HG02571 (cell line): ENCODE data around the gene CLIP3.
A peak's percentile ranks its signal among the peaks of the same experiment; 100 is the strongest.
"Not testable (repeated sequence)": the region's sequence is repeated elsewhere in the genome, so short reads cannot be mapped to it uniquely, and the experiment has no call there.

Experiments used
- ATAC-seq: cut with Tn5 transposase; IDR thresholded peaks from one replicate; pipeline ENCODE4 v1.9.1; 2021; ENCODE audit warnings: mild to moderate bottlenecking, moderate library complexity; ENCODE audit not compliant: unreplicated experiment

Gene CLIP3, protein sequence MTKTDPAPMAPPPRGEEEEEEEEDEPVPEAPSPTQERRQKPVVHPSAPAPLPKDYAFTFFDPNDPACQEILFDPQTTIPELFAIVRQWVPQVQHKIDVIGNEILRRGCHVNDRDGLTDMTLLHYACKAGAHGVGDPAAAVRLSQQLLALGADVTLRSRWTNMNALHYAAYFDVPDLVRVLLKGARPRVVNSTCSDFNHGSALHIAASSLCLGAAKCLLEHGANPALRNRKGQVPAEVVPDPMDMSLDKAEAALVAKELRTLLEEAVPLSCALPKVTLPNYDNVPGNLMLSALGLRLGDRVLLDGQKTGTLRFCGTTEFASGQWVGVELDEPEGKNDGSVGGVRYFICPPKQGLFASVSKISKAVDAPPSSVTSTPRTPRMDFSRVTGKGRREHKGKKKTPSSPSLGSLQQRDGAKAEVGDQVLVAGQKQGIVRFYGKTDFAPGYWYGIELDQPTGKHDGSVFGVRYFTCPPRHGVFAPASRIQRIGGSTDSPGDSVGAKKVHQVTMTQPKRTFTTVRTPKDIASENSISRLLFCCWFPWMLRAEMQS

GRCh38 chr19:36032251-36033104, at the start of gene CLIP3:
TSS of gene CLIP3 (minus strand) at chr19:36032873. CDS start at chr19:36032357, 516 bp downstream.
- no peak for ATAC-seq

- ATAC-seq, result no peak
These were observed 49.2 kb upstream of the CLIP3 start for GRCh38 chr19:36081894-36082293.

DNA sequence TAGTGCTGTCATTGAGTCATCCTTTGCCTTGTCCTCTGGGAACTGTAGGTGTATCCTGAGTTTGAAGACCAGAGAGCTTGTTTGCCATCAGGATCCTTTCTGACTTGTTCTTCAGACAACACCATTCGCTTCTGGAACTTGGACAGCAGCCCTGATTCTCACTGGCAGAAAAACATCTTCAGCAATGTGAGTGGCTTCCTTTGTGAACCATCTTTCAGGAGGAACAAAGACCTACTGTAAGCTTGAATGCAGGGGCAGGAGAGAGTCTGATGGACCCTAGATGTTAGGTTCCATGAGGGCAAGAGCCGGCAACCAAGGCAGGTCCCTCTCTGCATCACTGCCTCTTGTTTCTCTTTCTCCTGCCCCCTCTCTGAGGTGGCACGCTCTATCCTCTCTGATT, 48.7 kb upstream of the CLIP3 start:
- ATAC-seq, result no peak

- no peak for ATAC-seq
These were observed 46.8 kb upstream of the CLIP3 start for GRCh38 chr19:36079389-36079945.

DNA sequence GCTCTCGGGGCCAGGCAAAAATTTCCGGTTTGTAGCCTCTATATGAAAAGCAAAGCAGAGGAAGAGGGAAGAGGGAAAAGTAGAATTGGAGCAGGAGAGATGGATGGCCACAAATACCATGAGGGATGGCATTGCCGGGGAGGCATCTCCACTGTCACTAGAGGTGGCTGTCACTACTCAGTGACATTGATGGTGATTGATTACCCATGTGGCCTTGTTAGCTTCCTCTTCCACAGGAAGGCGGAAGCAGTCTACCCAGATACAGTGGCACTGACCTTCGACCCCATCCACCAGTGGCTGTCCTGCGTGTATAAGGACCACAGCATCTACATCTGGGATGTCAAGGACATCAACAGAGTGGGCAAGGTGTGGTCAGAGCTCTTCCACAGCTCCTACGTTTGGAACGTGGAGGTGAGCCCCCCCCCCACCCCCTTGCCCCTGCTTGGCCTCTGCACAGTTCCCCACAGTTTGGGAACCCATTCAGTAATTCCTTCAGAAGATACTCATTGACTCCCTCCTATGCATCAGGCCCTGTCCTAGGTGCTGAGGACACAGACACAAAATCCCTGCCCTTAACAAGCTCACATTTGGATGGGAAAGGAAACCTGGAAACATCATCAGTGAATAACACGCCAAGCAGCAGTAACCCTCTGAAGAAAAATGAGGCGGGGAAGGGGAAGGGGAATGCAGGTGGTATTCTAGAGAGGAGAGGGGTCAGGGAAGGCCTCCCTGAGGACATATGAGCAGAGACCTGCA, 40.6 kb upstream of the CLIP3 start:
- no peak for ATAC-seq

GRCh38 chr19:36072081-36072480, 39.4 kb upstream of the CLIP3 start:
- no peak for ATAC-seq

- ATAC-seq, result not testable (repeated sequence)
These were observed 36.3 kb upstream of the CLIP3 start for GRCh38 chr19:36068810-36069499.

GRCh38 chr19:36067681-36068080, 35.0 kb upstream of the CLIP3 start:
- no peak for ATAC-seq

DNA sequence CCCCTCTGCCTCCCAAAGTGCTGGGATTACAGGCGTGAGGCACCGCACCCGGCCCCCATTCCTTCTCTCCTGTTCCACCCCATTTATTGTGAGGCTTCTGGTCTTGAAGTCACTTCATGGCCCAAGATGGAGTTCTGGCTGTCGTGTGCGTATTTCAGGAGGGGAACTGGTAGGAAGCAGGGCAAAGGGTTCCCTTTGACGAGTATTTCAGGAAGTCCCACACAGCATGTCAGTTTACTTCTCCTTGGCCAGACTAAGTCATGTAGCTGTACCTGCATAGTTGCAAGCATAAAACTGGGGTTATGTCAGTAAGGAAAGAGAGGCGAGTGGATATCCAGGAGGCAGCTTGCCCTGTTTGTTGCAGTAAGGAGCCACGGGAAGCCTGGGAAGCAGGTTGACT, 32.2 kb upstream of the CLIP3 start:
- ATAC-seq, result no peak

GRCh38 chr19:36061367-36061766, 28.7 kb upstream of the CLIP3 start:
- ATAC-seq, result no peak

DNA sequence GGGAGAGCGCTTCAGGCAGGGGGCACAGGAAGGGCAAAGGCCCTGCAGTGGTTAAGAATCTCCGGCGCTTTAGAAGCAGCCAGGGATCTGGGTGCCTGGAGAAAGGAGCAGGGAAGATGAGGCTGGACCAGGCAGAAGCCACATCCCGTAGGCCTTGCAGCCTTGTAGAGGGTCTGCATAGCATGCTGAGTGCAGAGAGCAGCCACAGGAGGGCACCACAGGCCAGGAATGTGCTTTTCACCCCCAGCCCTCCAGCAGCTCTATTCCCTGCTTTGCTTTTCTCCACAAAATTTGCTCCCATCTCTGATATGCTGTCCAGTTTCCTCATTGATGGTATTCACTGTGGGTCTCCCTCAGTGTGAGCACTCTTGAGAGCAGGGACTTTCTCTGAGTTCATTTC, 27.8 kb upstream of the CLIP3 start:
- no peak for ATAC-seq

DNA sequence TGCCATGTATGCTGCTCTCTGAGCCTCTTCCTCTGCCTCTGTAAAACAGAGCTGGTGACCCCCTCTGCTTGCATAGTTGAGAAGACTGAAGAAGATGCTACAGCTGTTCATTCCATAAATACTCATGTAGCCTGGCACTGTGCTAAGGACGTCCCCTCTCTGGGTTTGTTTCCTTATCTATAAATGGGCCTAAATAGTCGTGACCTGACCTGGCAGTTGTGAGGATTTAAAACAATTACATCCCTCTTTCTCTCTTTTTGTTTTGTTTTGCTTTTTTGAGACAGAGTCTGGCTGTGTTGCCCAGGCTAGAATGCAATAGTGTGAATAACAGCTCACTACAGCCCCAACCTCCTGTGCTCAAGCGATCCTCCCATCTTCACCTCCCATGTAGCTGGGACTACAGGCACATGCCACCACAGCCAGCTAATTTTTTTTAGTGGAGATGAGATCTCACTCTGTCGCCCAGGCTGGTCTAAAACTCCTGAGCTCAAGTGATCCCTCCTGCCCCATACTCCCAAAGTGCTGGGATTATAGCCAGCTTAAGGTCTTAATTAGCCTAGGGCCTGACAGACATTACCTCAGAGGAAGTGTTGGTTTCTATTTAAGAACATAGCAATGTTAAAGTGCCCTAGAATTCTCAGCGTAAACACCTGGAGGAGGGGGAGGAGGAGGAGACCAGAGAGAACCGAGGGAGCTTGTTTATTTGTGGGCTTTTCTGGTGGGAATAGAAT, 26.7 kb upstream of the CLIP3 start:
- ATAC-seq, result no peak

DNA sequence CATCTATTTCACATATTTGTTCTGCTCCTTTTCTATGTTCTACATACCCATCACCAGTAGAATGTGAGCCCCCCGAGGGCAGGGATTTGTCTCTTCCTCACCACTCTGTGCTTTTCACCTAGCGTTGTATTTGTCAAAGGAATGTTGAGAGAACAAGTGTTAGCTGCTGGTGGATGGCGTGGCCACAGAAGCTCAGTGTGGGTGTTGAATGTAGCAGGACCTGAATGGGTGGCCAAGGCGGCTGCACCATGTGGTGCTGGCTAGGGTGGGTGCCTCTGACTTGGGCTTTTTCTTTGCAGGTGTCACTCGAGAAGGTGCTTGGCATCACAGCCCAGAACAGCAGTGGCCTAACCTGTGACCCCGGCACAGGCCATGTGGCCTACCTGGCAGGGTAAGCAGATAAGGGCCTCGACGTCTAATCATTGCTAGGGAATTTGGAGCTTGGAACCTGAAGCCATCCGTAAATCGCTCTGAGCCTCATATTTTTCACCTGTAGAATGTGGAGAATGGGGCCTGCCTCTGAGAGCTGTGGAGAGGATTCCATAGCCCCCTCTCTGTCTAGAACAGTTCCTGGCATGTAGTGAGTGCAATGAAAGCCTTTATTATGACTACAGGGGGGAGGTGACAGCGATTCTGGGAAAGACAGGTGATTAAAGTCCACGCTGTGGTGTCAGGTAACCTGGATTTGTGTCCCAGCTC, 26.0 kb upstream of the CLIP3 start:
- ATAC-seq, result no peak

GRCh38 chr19:36054733-36055686, 22.3 kb upstream of the CLIP3 start, which contains the start of gene WDR62:
TSS of gene WDR62 (plus strand) at chr19:36054897. CDS start at chr19:36054972, 75 bp downstream.
- peak; percentile 68 for ATAC-seq

DNA sequence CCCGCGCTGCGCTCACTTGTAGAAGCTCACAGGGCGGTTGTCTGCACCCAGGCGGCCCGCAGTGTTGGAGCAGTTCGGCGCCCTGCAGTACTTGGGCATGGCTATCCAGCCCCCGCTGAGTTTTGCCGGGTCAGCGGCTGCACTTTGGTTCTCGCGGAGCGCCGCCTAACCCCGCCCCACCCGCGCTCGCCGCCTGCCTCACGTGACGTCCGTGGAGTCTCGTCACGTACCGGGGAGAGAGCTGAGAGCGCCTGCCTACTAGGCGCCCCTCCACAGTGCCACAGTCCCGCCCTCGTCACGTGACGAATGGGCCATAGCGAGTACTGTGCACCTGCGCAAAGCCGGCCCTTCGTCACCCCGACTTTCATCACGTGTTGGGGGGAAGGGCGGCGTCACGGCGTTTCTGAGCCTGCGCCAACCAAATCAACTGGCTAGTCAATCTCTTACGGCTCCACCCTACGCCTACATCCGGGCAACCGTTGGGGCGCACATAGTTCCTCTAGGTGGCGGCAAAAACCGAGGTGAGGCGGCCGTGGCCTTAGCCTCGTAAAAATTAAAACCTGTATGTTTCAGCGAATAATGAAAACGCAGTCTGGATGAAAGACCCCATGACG, 21.6 kb upstream of the CLIP3 start, which contains the start of gene THAP8:
Gene THAP8 (minus strand): TSS at position 167 of the 614 bp plus-strand sequence. CDS start 68 bp downstream, at position 99.
- peak; percentile 73 for ATAC-seq

DNA sequence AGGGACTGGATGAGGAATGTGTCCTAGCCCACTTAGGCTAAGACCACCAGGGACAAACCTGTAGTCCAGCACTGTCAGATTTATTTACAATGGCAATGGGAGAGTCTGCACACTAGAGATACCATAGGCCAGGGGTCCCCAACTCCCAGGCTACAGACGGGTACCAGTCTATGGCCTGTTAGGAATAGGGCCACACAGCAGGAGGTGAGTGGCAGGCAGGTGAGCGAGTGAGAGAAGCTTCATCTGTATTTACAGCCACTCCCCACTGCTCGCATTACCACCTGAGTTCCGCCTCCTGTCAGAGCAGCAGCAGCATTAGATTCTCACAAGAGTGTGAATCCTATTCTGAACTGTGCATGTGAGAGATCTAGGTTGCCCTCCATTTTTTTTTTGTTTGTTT, 19.0 kb upstream of the CLIP3 start:
- no peak for ATAC-seq

DNA sequence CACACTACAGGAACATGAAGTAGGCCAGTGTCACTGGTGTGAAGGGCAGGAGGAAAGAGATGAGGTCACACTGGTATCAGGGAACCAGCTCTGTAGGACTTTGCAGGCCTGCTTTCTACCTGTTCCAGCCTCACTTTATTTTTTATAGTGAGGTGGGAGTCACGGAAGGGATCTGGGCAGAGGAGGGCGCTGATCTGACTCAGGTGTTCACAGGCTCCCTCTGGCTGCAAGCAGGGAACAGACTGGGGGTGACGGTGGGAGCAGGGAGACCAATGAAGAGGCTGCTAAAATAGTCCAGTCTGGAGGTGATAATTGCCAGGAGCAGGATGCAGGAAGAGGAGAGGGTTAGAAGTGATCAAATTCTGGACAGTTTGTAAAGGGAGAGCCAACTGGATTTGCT, 18.6 kb upstream of the CLIP3 start:
- no peak for ATAC-seq
